Prostate gland (tissue), 2 donors: ENCODE results near the gene R3HDM4.

ENCODE experiments used
- POLR2AphosphoS5 ChIP-seq: sonication (generic); formaldehyde crosslinking; IDR thresholded peaks from one replicate; pipeline ENCODE4 v1.6.1; 2017; ENCODE audit warnings: antibody characterized with exemption
- TF ChIP-seq, protein P1 (sequence below), 4 experiments: fragments of 200-600 bp in 2 of 4; fragments of 450-650 bp in 2 of 4; sonication (generic) in 2 of 4; IDR thresholded peaks; 1 replicate in 3 of 4; 2 replicates in 1 of 4; pipeline ENCODE4 v1.5.1; 2016 to 2019; ENCODE audit warnings: antibody characterized with exemption in 4 of 4, mild to moderate bottlenecking in 2 of 4, moderate library complexity in 2 of 4

DNA sequence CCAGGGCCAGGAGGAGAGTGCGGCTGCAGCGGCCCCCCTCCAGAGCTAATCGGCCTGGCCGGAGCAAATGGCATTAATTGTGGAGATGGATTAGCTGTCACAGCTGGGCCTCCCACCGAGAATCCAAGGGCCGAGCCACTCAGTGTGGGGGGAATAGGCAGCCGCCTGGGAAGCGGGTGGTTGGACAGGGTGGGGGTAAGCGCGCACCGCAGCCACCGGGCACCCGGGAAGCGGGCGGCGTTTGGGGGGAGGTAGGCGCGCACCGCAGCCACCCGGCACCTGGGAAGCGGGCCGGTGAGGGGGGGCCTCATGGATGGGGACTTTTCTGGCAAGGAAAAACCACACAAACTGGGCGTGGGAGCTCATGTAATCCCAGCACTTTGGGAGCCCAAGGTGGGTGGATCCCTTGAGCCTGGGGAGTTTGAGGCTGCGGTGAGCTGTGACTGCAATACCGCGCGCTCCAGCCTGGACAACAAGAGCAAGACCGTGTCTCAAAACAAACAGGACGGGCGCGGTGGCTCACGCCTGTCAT is 9.7 kb downstream of the R3HDM4 start:
- TF ChIP-seq, protein P1, sequence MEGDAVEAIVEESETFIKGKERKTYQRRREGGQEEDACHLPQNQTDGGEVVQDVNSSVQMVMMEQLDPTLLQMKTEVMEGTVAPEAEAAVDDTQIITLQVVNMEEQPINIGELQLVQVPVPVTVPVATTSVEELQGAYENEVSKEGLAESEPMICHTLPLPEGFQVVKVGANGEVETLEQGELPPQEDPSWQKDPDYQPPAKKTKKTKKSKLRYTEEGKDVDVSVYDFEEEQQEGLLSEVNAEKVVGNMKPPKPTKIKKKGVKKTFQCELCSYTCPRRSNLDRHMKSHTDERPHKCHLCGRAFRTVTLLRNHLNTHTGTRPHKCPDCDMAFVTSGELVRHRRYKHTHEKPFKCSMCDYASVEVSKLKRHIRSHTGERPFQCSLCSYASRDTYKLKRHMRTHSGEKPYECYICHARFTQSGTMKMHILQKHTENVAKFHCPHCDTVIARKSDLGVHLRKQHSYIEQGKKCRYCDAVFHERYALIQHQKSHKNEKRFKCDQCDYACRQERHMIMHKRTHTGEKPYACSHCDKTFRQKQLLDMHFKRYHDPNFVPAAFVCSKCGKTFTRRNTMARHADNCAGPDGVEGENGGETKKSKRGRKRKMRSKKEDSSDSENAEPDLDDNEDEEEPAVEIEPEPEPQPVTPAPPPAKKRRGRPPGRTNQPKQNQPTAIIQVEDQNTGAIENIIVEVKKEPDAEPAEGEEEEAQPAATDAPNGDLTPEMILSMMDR (IDR thresholded peaks at IDR 0.05): no peak
- TF ChIP-seq POLR2AphosphoS5: no peak
